IMR-90 (cell line): Measurements from ENCODE around the gene ODAD2. TPM values are rescaled to one million over a fixed set of nuclear protein-coding genes. Genes with fewer than 3 reads are reported as not detected.

Source experiments
- ATAC-seq: fragments of 200-7000 bp; cut with Tn5 transposase; 2 replicates; pipeline ENCODE4 v1.9.1; 2020; ENCODE audit warnings: low read depth, mild to moderate bottlenecking, moderate library complexity
- BruUV-seq: library from RNA; stranded (reverse); fragments of 400-500 nt; replicated peaks from 2 replicates; lab custom pipeline; 2021; lab: Mats Ljungman, UMichigan
- CTCF ChIA-PET: fragments of 300-600 bp; formaldehyde crosslinking; extraction: SDS; loops from one replicate; lab custom pipeline; 2021; ENCODE audit warnings: antibody characterized with exemption; lab: Yijun Ruan, JAX
- POLR2A ChIA-PET: fragments of 300-600 bp; sonication (Branson Sonifier 250); formaldehyde crosslinking; loops from one replicate; lab custom pipeline; 2022; ENCODE audit warnings: antibody characterized with exemption; ENCODE audit not compliant: unreplicated experiment; lab: Charles Lee
- DNase-seq: peaks from one replicate; pipeline ENCODE4 v3.0.0; 2013
- H2AFZ ChIP-seq: replicated peaks from 2 replicates; pipeline ENCODE3; 2013; ENCODE audit warnings: low read length, mild to moderate bottlenecking; ENCODE audit not compliant: poor library complexity
- H2AK5ac ChIP-seq: 2 replicates; pipeline ENCODE4 v1.6.1; 2013; ENCODE audit warnings: low read depth, low read length, inconsistent platforms
- H2AK9ac ChIP-seq: replicated peaks from 2 replicates; pipeline ENCODE3; 2013; ENCODE audit warnings: mild to moderate bottlenecking, low read depth, low read length, moderate library complexity; ENCODE audit not compliant: poor library complexity
- H2BK120ac ChIP-seq: 2 replicates; pipeline ENCODE4 v1.6.1; 2013; ENCODE audit warnings: low read depth, low read length, inconsistent platforms
- H2BK15ac ChIP-seq: 3 replicates; pipeline ENCODE4 v1.6.1; 2013; ENCODE audit warnings: low read depth, low read length, inconsistent platforms
- H2BK20ac ChIP-seq: 2 replicates; pipeline ENCODE4 v1.6.1; 2013; ENCODE audit warnings: low read depth, mild to moderate bottlenecking, inconsistent platforms, low read length, moderate library complexity
- H2BK5ac ChIP-seq: 2 replicates; pipeline ENCODE4 v1.6.1; 2013; ENCODE audit warnings: mild to moderate bottlenecking, low read depth, low read length, inconsistent platforms; ENCODE audit not compliant: poor library complexity, severe bottlenecking
- H3K14ac ChIP-seq: replicated peaks from 2 replicates; pipeline ENCODE4 v1.6.1; 2013; ENCODE audit warnings: low read depth, low read length, inconsistent platforms
- H3K18ac ChIP-seq: 2 replicates; pipeline ENCODE4 v1.6.1; 2013; ENCODE audit warnings: low read depth, low read length, control low read depth
- H3K23ac ChIP-seq: 2 replicates; pipeline ENCODE4 v1.6.1; 2013; ENCODE audit warnings: low read depth, low read length, inconsistent platforms
- H3K27ac ChIP-seq: 2 replicates; pipeline ENCODE4 v1.5.1; 2013; ENCODE audit warnings: mild to moderate bottlenecking, control low read depth, low read length; ENCODE audit not compliant: insufficient read depth
- H3K27me3 ChIP-seq: 2 replicates; pipeline ENCODE4 v1.6.1; 2013; ENCODE audit warnings: low read length; ENCODE audit not compliant: control insufficient read depth, insufficient read depth
- H3K36me3 ChIP-seq: 2 replicates; pipeline ENCODE4 v1.6.1; 2013; ENCODE audit warnings: low read length, mixed read lengths; ENCODE audit not compliant: control insufficient read depth, insufficient read depth
- H3K4ac ChIP-seq: 2 replicates; pipeline ENCODE4 v1.6.1; 2013; ENCODE audit warnings: low read depth, low read length, inconsistent platforms
- H3K4me1 ChIP-seq: 2 replicates; pipeline ENCODE4 v1.6.1; 2013; ENCODE audit warnings: low read length, mixed read lengths; ENCODE audit not compliant: control insufficient read depth, insufficient read depth
- H3K4me2 ChIP-seq: 2 replicates; pipeline ENCODE4 v1.6.1; 2013; ENCODE audit warnings: low read depth, mild to moderate bottlenecking, control low read depth, low read length, moderate library complexity
- H3K4me3 ChIP-seq: 2 replicates; pipeline ENCODE4 v1.5.1; 2013; ENCODE audit warnings: low read depth, mild to moderate bottlenecking, control low read depth, low read length, moderate library complexity; ENCODE audit not compliant: insufficient read depth
- H3K56ac ChIP-seq: 2 replicates; pipeline ENCODE4 v1.6.1; 2013; ENCODE audit warnings: low read length, inconsistent platforms; ENCODE audit not compliant: insufficient read depth; ENCODE audit errors: extremely low read depth
- H3K79me1 ChIP-seq, 2 experiments: 2 replicates each; pipeline ENCODE4 v1.6.1; 2013; ENCODE audit warnings: low read length in 2 of 2, inconsistent platforms in 1 of 2, low read depth in 1 of 2
- H3K9ac ChIP-seq: 2 replicates; pipeline ENCODE4 v1.6.1; 2013; ENCODE audit warnings: low read depth, low read length, control low read depth
- H3K9me1 ChIP-seq: 2 replicates; pipeline ENCODE4 v1.6.1; 2013; ENCODE audit warnings: low read length, inconsistent platforms; ENCODE audit not compliant: insufficient read depth
- H3K9me3 ChIP-seq: 2 replicates; pipeline ENCODE4 v1.6.1; 2013; ENCODE audit warnings: low read length; ENCODE audit not compliant: control insufficient read depth, insufficient read depth
- H4K20me1 ChIP-seq: 2 replicates; pipeline ENCODE4 v1.6.1; 2013; ENCODE audit warnings: low read length, inconsistent platforms; ENCODE audit not compliant: insufficient read depth
- H4K5ac ChIP-seq: 2 replicates; pipeline ENCODE4 v1.6.1; 2013; ENCODE audit warnings: mild to moderate bottlenecking, low read depth, low read length, control low read depth
- H4K8ac ChIP-seq, 2 experiments: 2 replicates each; pipeline ENCODE4 v1.6.1; 2013; ENCODE audit warnings: low read depth in 2 of 2, low read length in 2 of 2, control low read depth in 1 of 2, inconsistent platforms in 1 of 2
- H4K91ac ChIP-seq: 2 replicates; pipeline ENCODE4 v1.6.1; 2013; ENCODE audit warnings: low read depth, low read length, inconsistent platforms; ENCODE audit not compliant: insufficient read depth
- BHLHE40 ChIP-seq: fragments of 150-350 bp; IDR thresholded peaks from 2 replicates; pipeline ENCODE4 v1.6.1; 2016; ENCODE audit warnings: mild to moderate bottlenecking, low read depth, low read length
- CEBPB ChIP-seq: IDR thresholded peaks from 2 replicates; pipeline ENCODE4 v1.6.1; 2012; ENCODE audit warnings: low read depth, low read length, improper control_type of control experiment
- MAFK ChIP-seq: IDR thresholded peaks from 2 replicates; pipeline ENCODE4 v1.6.1; 2012; ENCODE audit warnings: low read depth, low read length, improper control_type of control experiment
- MXI1 ChIP-seq: IDR thresholded peaks from 2 replicates; pipeline ENCODE4 v1.6.1; 2012; ENCODE audit warnings: low read depth, mild to moderate bottlenecking, low read length, moderate library complexity, borderline replicate concordance
- USF2 ChIP-seq: fragments of 150-350 bp; IDR thresholded peaks from 2 replicates; pipeline ENCODE4 v1.6.1; 2017; ENCODE audit warnings: mild to moderate bottlenecking, antibody characterized with exemption, low read length, low read depth
- WGBS, 2 experiments: methylation state at CpG; one replicate each; pipeline versions ENCODE4 v1.1.5 to v1.1.7; 2013; ENCODE audit warnings: missing lambda C conversion rate in 2 of 2; ENCODE audit not compliant: insufficient read length in 1 of 2; ENCODE audit errors: extremely low coverage in 2 of 2; 5-methylcytosine and 5-hydroxymethylcytosine counted together
- dilution Hi-C: fragments of 300-500 bp; cut with HindIII; formaldehyde crosslinking; loops from one replicate; pipeline ENCODE4 v1.14.3; 2018; ENCODE audit warnings: low sequenced_read_pairs; ENCODE audit not compliant: unreplicated experiment
- in situ Hi-C: fragments of 300-500 bp; cut with MboI; formaldehyde crosslinking; loops from 3 replicates; pipeline ENCODE4 v1.14.3; 2019; ENCODE audit warnings: low sequenced_read_pairs, inconsistent platforms, mixed read lengths
- intact Hi-C: fragments of 100-400 bp; cut with micrococcal nuclease; formaldehyde crosslinking; loops from 2 replicates; pipeline ENCODE4 v1.10.0; 2022
- polyA plus RNA-seq, 3 experiments: library from polyadenylated mRNA; depleted of rRNA; stranded (reverse); fragments of >200 nt; gene quantifications; 2 replicates each; pipeline ENCODE4 v1.2.3, GENCODE V29; 2012; ENCODE audit warnings: low replicate concordance in 1 of 3
- total RNA-seq: library from RNA; depleted of rRNA; stranded (reverse); fragments of >200 nt; gene quantifications from 2 replicates; pipeline ENCODE4 v1.2.3, GENCODE V29; 2012

ODAD2 gene
- total and polyA plus RNA-seq, 2 of the 4 experiments (the other 2 are of a cell fraction): 0.53 to 0.72 TPM

- Histone ChIP-seq H2AFZ (peak overlapping the region; percentile 57), H2AK9ac (no peak overlapping the region), H3K9me3 (no peaks in the 10 kb centered on the region), H3K4ac (peak overlapping the region; percentile 21), H3K27ac (no peak overlapping the region), H3K9ac (no peak overlapping the region), H3K4me2 (peak overlapping the region; percentile 50; the same call in 1 of the 2 replicates), H4K20me1 (peaks cover 3% of the 10 kb centered on the region; the same call in 1 of the 2 replicates), H3K18ac (no peak overlapping the region; the same call in 1 of the 2 replicates), H3K27me3 (no peaks in the 10 kb centered on the region), H3K14ac (0 out of 2 replicates have a peak overlapping the region, but pooled peaks have one; percentile 34), H2BK120ac (peak overlapping the region; percentile 66), H2BK15ac (peak overlapping the region; percentile 64; the same call in 1 of the 3 replicates), H3K23ac (no peak overlapping the region), H2AK5ac (peak overlapping the region; percentile 11; the same call in 1 of the 2 replicates), H2BK5ac (no peak overlapping the region), H3K4me3 (no peak overlapping the region), H3K56ac (no peak overlapping the region), H3K9me1 (peaks cover 8% of the 10 kb centered on the region), H4K91ac (peak overlapping the region; percentile 29; the same call in 1 of the 2 replicates), H4K5ac (no peak overlapping the region), H2BK20ac (peak overlapping the region; percentile 48; the same call in 1 of the 2 replicates), H3K79me1 (no peaks in the 10 kb centered on the region), H4K8ac (peak overlapping the region in 1 of 2 experiments; percentile 20; a peak in 1 of 4 replicates), H3K4me1 (peaks cover 8% of the 10 kb centered on the region), H3K36me3 (no peaks in the 10 kb centered on the region)
- in situ Hi-C loops: no loop called here
- BruUV-seq: no TSS peak
- WGBS, 2 experiments: no CpG with 5 or more reads among the region's 9 CpGs
- TF ChIP-seq BHLHE40: no peak
- no peak for TF ChIP-seq USF2
- no peak for TF ChIP-seq MXI1
- no peak for TF ChIP-seq MAFK
- TF ChIP-seq CEBPB: no peak
- intact Hi-C loops: no loop called here
- dilution Hi-C loops: no loop called here
- DNase-seq (peak; percentile 41), ATAC-seq (peak; percentile 59)
- POLR2A ChIA-PET: no interaction called here
- CTCF ChIA-PET: interaction anchor here (1.0 kb wide), 1 partner anchor 262 kb away, joined by 3 read pairs; no protein-coding TSS in a partner anchor
Observed at GRCh38 chr10:27949528-27950241, 49.2 kb downstream of the ODAD2 start.
